HG03103 (cell line): ENCODE results near the gene KRT79.

Experiments used
- ATAC-seq: cut with Tn5 transposase; IDR thresholded peaks from one replicate; pipeline ENCODE4 v1.9.1; 2021; ENCODE audit warnings: low read depth; ENCODE audit not compliant: unreplicated experiment

Gene KRT79

DNA sequence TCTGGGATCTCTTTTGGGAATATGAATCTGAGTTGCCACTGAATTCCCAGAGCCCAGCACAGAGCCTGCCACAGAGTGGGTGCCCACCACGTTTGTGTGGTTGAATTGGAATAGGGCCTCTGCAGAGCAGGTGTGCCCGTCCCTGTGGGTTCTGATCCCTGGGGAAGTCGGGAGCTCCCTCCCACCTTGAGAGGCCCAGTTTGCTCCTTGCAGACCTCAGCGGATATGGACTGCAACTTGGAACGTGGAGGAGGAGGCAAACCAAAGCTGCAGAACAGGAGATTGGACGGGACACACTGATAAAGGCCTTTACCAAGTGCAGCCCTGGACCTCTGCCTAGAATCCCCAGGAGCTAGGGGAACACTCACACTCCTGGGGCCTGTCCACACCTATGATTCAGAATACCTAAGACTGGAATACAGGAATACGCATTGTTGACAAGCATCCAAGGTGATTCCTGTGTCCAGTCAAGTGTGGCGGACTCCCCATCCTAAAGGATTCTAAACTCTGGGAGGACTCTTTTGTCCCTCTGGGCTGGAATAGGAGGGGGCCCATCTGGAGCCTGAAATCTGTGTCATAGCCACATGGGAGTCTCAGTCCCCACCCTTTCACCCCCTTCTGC is 59.4 kb downstream of the KRT79 start:
- no peak for ATAC-seq

DNA sequence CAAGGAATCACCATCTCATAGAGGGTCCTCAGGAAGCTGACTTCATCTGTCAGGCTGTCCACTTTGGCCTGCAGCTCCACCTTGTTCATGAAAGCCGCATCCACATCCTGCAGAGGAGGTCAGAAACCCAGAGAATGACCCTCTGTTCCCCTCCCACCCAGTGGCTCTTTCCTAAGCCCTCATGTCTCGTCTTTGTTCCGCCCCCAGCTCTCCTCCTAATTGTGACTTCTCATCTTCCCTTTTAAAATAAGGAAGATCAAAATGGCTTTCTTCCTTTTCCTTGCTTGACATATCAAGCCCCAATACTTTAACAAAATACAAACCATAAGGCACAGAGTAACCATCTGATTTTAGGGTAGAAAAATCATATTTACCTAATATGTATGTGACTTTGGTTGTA is 61.3 kb downstream of the KRT79 start:
- no peak for ATAC-seq

DNA sequence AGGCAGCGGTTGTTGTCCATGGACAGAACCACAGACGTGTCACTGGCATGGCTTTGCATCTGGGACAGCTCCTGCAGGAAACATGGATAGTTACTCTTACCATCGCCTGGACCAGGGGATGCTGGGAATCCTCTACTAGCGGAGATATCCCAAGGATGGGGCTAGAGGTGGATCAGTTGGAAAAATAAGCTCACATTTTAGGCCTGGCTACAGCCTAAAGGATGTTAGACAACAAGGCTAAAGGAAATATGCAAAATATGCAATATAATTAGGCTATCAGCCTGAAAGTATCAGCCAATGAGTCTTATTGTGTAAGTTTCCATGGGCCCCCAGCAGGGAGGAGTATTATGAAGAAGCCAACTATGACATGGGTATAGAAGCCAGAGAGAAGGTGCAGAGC is 61.9 kb downstream of the KRT79 start:
- no peak for ATAC-seq

- no peak for ATAC-seq
Measured at GRCh38 chr12:52771505-52771904, 62.6 kb downstream of the KRT79 start.
